Heart right ventricle (tissue), 16 donors: ENCODE results near the gene CNMD. TPM values are rescaled to one million over a fixed set of nuclear protein-coding genes. Genes with fewer than 3 reads are reported as not detected.

Experiments used
- ATAC-seq, 8 donors: fragments of 200-7000 bp; cut with Tn5 transposase; one replicate each; pipeline ENCODE4 v1.9.1; 2020; ENCODE audit warnings: mild to moderate bottlenecking in 8 of 8, moderate library complexity in 8 of 8, moderate number of reproducible peaks in 1 of 8
- DNase-seq, 2 donors: peaks; one replicate each; pipeline ENCODE4 v3.0.0-alpha.2; 2020
- H3K27ac ChIP-seq, 10 donors: fragments of 200-600 bp; sonication (generic) in 2 of 10; one replicate each; pipeline versions ENCODE4 v1.5.0 to v1.8.0; 2020 to 2022; ENCODE audit warnings: mild to moderate bottlenecking in 3 of 10
- H3K27me3 ChIP-seq, 7 donors: fragments of 200-600 bp; one replicate each; pipeline ENCODE4 v1.8.0; 2021 to 2022; ENCODE audit warnings: mild to moderate bottlenecking in 2 of 7
- H3K36me3 ChIP-seq, 9 donors: fragments of 200-600 bp; sonication (generic) in 1 of 9; one replicate each; pipeline versions ENCODE4 v1.5.0 to v1.8.0; 2020 to 2022; ENCODE audit warnings: mild to moderate bottlenecking in 2 of 9
- H3K4me1 ChIP-seq, 9 donors: fragments of 200-600 bp; sonication (generic) in 1 of 9; one replicate each; pipeline versions ENCODE4 v1.5.0 to v1.8.0; 2020 to 2022; ENCODE audit warnings: mild to moderate bottlenecking in 4 of 9
- H3K4me3 ChIP-seq, 10 donors: fragments of 200-600 bp; sonication (generic) in 2 of 10; one replicate each; pipeline versions ENCODE4 v1.5.0 to v1.8.0; 2020 to 2022; ENCODE audit warnings: mild to moderate bottlenecking in 7 of 10, moderate library complexity in 2 of 10
- H3K9me3 ChIP-seq, 11 donors: fragments of 200-600 bp in 10 of 11; sonication (generic) in 2 of 11; one replicate each; pipeline versions ENCODE4 v1.5.0 to v1.8.0; 2013 to 2022; ENCODE audit warnings: mild to moderate bottlenecking in 2 of 11, control low read depth in 1 of 11, moderate library complexity in 1 of 11
- WGBS, 2 donors: extraction: QIAGEN DNeasy Blood & Tissue Kit; methylation state at CpG; one replicate each; pipeline ENCODE4 v1.1.7; 2013; ENCODE audit warnings: inconsistent platforms in 1 of 2; 5-methylcytosine and 5-hydroxymethylcytosine counted together
- intact Hi-C, 10 donors: fragments of 100-400 bp; cut with DNase I; formaldehyde crosslinking; loops; one replicate each; pipeline versions ENCODE4 v1.11.1 to v1.14.2; 2022
- polyA plus RNA-seq, 2 donors: library from polyadenylated mRNA; stranded (reverse); fragments of 200-250 nt; gene quantifications; one replicate each; pipeline ENCODE4 v1.2.3, GENCODE V29; 2013
- total RNA-seq, 10 donors: library from RNA; stranded (reverse); fragmentation: NEBNext Ultra II Directional in 3 of 10; extraction: Animal tissue kit (Norgen Biotek cat#: 25700) in 3 of 10; gene quantifications; one replicate each; pipeline versions ENCODE4 v1.2.1 to v1.2.4, GENCODE V29; 2021 to 2023
- TF ChIP-seq, protein P1 (sequence below), 9 donors: fragments of 200-600 bp; sonication (generic) in 2 of 9; IDR thresholded peaks; one replicate each; pipeline versions ENCODE4 v1.5.0 to v1.8.0; 2021 to 2022; ENCODE audit warnings: antibody characterized with exemption in 9 of 9, mild to moderate bottlenecking in 5 of 9, moderate library complexity in 1 of 9
- donor health status: Arrhythmogenic right ventricular cardiomyopathy.
- donor health status: ischemic (EF 13 %, LVEDD 7.1; RV severe dilation, severe dysfunction).
- donor health status: healthy with polysubstance abuse.
- donor health status: DM: no; HTN: yes; CAD: no.
- donor health status: DM: no; HTN: no; CAD: no.
- donor health status: ischemic (EF 25% LVEDD 6.9; RV normal size, moderate dysfunction).
- donor health status: ischemic (EF 25% LVEDD 5.7; RV mildly dilated, moderate dysfunction).
- donor health status: healthy.
- donor health status: DM: yes; HTN: yes; CAD: no.
- donor health status: Ischemic cardiomyopathy.
- donor health status: ischemic (EF 35%, LVEDD 5.7; RV mildly dilated, moderate dysfunction).
- donor health status: nonischemic (EF 11% LVEDD 7.7; RV severe dilation, severe dysfunction).
- donor health status: DM: yes; HTN: yes; CAD: no.
- donor health status: PGD.
- donor health status: ischemic (EF 29% LVEDD 5.4; RV normal size, mild dysfunction).
- donor health status: nonischemic (EF 23%, LVEDD 6.1; RV moderate dilation, normal function).

CNMD gene
- total and polyA plus RNA-seq, 12 donors: not detected

DNA sequence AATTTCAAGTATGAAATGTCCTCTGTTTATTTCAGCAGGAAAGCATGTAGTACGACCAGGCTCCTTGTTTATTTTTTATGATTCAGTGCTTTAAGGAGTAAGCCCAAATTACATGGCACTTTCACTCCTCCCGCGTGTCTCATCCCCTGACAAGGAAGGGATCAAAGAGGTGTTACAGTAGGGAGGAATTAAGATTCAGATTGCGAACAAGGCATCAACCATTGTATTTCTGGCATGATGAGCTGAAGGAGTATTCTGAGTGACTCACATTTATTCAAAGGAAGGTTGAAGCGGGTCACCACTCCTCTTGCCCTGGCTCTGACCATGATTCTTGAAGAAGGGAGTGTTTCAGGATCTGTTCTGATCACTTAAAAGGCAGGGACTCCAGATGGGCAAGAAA is 46.1 kb upstream of the CNMD start:
- Histone ChIP-seq H3K9me3 (no peaks in the 10 kb centered on the region), H3K27ac (no peak overlapping the region), H3K36me3 (no peaks in the 10 kb centered on the region), H3K4me1 (no peaks in the 10 kb centered on the region), H3K27me3 (peaks cover 0 to 20% (median 6%) of the 10 kb centered on the region in 7 donors), H3K4me3 (no peak overlapping the region)
- ATAC-seq (no peak), DNase-seq (no peak)
- TF ChIP-seq, protein P1, sequence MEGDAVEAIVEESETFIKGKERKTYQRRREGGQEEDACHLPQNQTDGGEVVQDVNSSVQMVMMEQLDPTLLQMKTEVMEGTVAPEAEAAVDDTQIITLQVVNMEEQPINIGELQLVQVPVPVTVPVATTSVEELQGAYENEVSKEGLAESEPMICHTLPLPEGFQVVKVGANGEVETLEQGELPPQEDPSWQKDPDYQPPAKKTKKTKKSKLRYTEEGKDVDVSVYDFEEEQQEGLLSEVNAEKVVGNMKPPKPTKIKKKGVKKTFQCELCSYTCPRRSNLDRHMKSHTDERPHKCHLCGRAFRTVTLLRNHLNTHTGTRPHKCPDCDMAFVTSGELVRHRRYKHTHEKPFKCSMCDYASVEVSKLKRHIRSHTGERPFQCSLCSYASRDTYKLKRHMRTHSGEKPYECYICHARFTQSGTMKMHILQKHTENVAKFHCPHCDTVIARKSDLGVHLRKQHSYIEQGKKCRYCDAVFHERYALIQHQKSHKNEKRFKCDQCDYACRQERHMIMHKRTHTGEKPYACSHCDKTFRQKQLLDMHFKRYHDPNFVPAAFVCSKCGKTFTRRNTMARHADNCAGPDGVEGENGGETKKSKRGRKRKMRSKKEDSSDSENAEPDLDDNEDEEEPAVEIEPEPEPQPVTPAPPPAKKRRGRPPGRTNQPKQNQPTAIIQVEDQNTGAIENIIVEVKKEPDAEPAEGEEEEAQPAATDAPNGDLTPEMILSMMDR (IDR thresholded peaks at IDR 0.05): no peak
- WGBS, 2 donors: 67 to 72% methylated on average over 5 of the region's 5 CpGs
- intact Hi-C loops: no loop called here

DNA sequence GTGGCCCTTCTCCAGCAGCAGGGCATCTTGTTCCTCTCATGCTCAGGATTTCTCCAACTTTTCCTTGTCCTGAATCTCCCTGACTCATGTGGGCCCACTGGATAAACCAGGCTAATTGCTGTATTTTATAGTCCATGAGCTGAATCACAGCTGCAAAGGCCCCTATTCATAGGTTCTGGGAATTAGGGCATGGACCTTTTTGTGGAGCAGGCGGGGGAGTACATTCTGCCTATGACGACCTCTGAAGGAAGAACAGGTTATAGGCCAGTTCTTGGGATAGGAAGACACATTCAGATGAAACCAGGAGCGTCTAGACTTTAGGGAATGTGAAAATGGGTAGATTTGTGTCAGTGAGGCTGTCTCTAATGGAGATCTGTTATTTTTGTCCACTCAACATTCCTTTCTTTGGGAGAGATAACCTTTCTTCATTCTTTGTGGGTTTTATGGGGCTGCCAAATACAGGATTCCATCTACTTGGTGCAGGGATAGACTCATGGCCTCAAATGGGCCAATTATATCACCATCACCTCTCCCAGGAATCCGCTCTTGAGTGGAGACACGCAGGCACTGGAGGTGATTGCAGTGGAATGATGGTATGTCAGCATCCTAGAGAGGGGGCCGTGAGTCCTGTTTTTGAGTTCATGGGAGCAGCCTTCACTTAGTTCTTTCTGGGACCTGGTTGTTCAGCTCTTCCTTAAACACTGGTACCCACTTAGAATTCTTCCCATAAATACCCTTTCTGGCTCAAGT is 45.1 kb upstream of the CNMD start:
- no peak for ATAC-seq
- Histone ChIP-seq H3K9me3 (no peaks in the 10 kb centered on the region), H3K36me3 (no peaks in the 10 kb centered on the region), H3K4me1 (no peaks in the 10 kb centered on the region), H3K27ac (no peak overlapping the region), H3K4me3 (no peak overlapping the region), H3K27me3 (peaks cover 0 to 18% (median 6%) of the 10 kb centered on the region in 7 donors)
- TF ChIP-seq, protein P1 (IDR thresholded peaks at IDR 0.05): no peak
- 66 to 70% methylated on average over 6 of the region's 6 CpGs for WGBS, 2 donors
- intact Hi-C loops: no loop called here
- DNase-seq: no peak

DNA sequence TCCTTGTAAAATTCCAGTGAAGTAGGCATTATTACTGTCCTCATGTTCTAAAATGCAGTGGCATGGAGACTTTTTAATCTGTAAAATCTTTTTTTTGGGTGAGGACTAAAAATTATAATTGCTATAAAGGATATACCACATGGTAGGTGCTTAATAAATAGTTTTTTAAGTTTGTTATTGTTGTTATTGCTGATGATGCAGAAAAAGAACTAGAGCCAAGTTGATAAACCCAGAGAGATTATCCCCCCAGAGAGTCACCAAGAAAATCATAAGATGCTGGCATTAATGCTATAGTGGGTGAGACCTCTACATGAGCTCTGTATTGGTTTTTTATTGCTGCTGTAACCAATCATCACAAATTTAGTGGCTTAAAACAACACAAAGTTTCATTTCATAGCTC is 44.3 kb upstream of the CNMD start:
- Histone ChIP-seq H3K27me3 (peaks cover 0 to 18% (median 6%) of the 10 kb centered on the region in 7 donors), H3K4me1 (no peaks in the 10 kb centered on the region), H3K4me3 (no peak overlapping the region), H3K27ac (no peak overlapping the region), H3K9me3 (no peaks in the 10 kb centered on the region), H3K36me3 (no peaks in the 10 kb centered on the region)
- TF ChIP-seq, protein P1 (IDR thresholded peaks at IDR 0.05): no peak
- DNase-seq (no peak), ATAC-seq (no peak)
- intact Hi-C loops: no loop called here

DNA sequence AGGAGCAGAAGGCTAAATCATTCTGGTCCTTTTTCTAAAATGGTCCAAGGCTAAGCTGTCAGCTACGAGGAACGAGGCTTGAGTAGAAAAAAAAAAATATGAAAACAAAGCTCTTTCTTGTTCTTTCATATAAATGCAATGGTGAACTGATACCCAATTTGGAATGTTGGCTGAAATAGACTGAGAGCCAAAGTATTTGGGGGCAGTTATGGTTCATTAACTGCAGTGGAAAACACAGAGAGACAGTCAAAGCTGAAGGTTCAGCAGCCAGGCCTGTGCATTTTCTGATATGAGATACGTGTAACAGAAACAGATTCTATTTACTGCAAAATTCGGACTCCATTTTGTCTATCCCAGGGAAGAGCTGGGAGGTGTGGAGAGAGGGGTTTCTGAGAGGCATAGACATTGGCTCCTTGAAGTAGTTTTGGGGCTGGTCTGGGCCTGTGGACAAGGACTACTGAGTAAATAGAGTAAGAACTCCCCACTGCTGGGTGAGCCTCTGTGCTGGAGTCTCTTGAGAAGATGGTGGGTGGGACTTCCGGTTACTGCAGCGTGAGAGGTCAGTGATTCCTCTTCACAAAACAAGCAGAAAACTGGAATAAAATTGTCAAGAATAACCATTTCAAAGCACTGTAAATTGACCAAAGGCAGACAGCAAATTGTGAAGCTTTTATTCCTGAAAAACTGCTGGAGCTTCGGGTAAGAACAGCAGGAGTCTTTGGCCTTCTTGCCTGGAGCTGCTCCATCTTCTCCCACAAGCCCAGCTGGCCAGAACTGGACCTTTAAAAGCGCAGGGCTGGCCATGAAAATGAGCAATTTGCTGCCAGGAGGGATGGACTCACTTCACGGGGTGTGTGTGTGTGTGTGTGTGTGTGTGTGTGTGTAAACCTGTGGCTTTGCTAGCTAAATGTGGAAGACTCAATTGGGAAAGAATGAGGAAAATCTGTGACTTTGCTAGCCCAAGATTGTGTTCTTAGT is 43.1 kb upstream of the CNMD start:
- ATAC-seq (peak in 7 of 8 donors; percentile 44 to 84 (median 62)), DNase-seq (peak in 1 of 2 donors; percentile 36)
- no peak overlapping the region for H3K4me3 ChIP-seq
- WGBS, 2 donors: 70 to 80% methylated on average over 9 of the region's 9 CpGs
- H3K4me1 ChIP-seq: no peaks in the 10 kb centered on the region
- TF ChIP-seq, protein P1 (IDR thresholded peaks at IDR 0.05): no peak
- H3K36me3 ChIP-seq: no peaks in the 10 kb centered on the region
- intact Hi-C loops: no loop called here
- peaks cover 0 to 24% (median under 1%) of the 10 kb centered on the region in 7 donors for H3K27me3 ChIP-seq
- H3K27ac ChIP-seq: peak overlapping the region in 1 of 10 donors; percentile 7
- H3K9me3 ChIP-seq: no peaks in the 10 kb centered on the region
